WTC11 (cell line): ENCODE results near the gene GGA3.

ENCODE experiments used
- ESRRA ChIP-seq: sonication (generic); formaldehyde crosslinking; IDR thresholded peaks from 2 replicates; pipeline ENCODE4 v1.8.1; 2022; ENCODE audit warnings: mild to moderate bottlenecking, missing genetic modification reagents, borderline replicate concordance
- JUN ChIP-seq: sonication (generic); formaldehyde crosslinking; IDR thresholded peaks from 2 replicates; pipeline ENCODE4 v1.8.0; 2023; ENCODE audit warnings: mild to moderate bottlenecking, missing genetic modification reagents
- SP1 ChIP-seq: sonication (generic); formaldehyde crosslinking; conservative IDR thresholded peaks from 2 replicates; pipeline ENCODE4 v1.8.1; 2022; ENCODE audit warnings: missing genetic modification reagents
- TP53 ChIP-seq: sonication (generic); formaldehyde crosslinking; IDR thresholded peaks from 2 replicates; pipeline ENCODE4 v1.8.1; 2023; ENCODE audit warnings: mild to moderate bottlenecking, missing genetic modification reagents
- ZNF232 ChIP-seq: sonication (generic); formaldehyde crosslinking; IDR thresholded peaks from 2 replicates; pipeline ENCODE4 v1.8.0; 2022; ENCODE audit warnings: mild to moderate bottlenecking, missing genetic modification reagents
- TF ChIP-seq, protein P1 (sequence below): fragments of 200-600 bp; IDR thresholded peaks from 2 replicates; pipeline ENCODE4 v1.8.0; 2022; ENCODE audit warnings: antibody characterized with exemption
- TF ChIP-seq, protein P2 (sequence below): sonication (generic); formaldehyde crosslinking; IDR thresholded peaks from 2 replicates; pipeline ENCODE4 v1.8.0; 2022; ENCODE audit warnings: mild to moderate bottlenecking, missing genetic modification reagents
- TF ChIP-seq, protein P3 (sequence below): sonication (generic); formaldehyde crosslinking; IDR thresholded peaks from 2 replicates; pipeline ENCODE4 v1.8.1; 2023; ENCODE audit warnings: mild to moderate bottlenecking, missing genetic modification reagents, moderate library complexity

DNA sequence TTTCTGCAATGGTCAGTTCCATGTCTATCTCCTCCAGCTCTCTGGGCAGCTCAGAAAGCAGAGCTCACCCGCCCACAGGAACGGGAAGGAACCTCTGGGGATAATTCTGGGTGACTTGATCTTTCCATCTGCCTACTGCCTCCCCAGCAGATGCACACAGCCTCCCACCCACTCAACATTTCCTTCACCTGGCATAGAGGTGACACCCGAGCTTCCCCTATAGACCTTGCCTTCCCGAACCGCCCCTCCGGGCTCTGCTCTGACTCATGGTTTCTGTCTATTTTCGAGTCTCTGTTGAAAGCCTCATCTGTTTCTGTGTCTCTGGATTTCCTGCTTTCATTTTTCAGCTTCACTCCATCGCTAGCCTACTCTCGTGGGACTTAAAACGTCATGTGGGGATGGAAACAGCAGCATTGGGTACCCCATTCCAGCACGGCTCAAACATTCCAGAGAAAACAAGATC, 11.4 kb downstream of the GGA3 start:
- TF ChIP-seq, protein P1, sequence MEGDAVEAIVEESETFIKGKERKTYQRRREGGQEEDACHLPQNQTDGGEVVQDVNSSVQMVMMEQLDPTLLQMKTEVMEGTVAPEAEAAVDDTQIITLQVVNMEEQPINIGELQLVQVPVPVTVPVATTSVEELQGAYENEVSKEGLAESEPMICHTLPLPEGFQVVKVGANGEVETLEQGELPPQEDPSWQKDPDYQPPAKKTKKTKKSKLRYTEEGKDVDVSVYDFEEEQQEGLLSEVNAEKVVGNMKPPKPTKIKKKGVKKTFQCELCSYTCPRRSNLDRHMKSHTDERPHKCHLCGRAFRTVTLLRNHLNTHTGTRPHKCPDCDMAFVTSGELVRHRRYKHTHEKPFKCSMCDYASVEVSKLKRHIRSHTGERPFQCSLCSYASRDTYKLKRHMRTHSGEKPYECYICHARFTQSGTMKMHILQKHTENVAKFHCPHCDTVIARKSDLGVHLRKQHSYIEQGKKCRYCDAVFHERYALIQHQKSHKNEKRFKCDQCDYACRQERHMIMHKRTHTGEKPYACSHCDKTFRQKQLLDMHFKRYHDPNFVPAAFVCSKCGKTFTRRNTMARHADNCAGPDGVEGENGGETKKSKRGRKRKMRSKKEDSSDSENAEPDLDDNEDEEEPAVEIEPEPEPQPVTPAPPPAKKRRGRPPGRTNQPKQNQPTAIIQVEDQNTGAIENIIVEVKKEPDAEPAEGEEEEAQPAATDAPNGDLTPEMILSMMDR, result no peak
- TF ChIP-seq JUN (no peak), TP53 (no peak), SP1 (no peak), ZNF232 (CRISPR knock-in tag) (no peak), ESRRA (CRISPR knock-in tag) (no peak)
- TF ChIP-seq, protein P2, sequence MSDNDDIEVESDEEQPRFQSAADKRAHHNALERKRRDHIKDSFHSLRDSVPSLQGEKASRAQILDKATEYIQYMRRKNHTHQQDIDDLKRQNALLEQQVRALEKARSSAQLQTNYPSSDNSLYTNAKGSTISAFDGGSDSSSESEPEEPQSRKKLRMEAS (CRISPR knock-in tag), result no peak
- TF ChIP-seq, protein P3, sequence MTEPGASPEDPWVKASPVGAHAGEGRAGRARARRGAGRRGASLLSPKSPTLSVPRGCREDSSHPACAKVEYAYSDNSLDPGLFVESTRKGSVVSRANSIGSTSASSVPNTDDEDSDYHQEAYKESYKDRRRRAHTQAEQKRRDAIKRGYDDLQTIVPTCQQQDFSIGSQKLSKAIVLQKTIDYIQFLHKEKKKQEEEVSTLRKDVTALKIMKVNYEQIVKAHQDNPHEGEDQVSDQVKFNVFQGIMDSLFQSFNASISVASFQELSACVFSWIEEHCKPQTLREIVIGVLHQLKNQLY, result no peak
